HG02610 (cell line): ENCODE results near the gene SEC24C.
A peak's percentile ranks its signal among the peaks of the same experiment; 100 is the strongest.
"Not testable (repeated sequence)": the region's sequence is repeated elsewhere in the genome, so short reads cannot be mapped to it uniquely, and the experiment has no call there.

Source experiments
- ATAC-seq: cut with Tn5 transposase; IDR thresholded peaks from one replicate; pipeline ENCODE4 v1.9.1; 2021; ENCODE audit warnings: mild to moderate bottlenecking, moderate library complexity; ENCODE audit not compliant: unreplicated experiment

SEC24C gene

GRCh38 chr10:73731588-73732375 lies 12.4 kb upstream of the SEC24C start:
- no peak for ATAC-seq

- no peak for ATAC-seq
These were observed 11.7 kb upstream of the SEC24C start for GRCh38 chr10:73732426-73732825.

- ATAC-seq, result no peak
These were observed 11.1 kb upstream of the SEC24C start for GRCh38 chr10:73732931-73733623.

- ATAC-seq, result no peak
These were observed 10.0 kb upstream of the SEC24C start for GRCh38 chr10:73734028-73734720.

- ATAC-seq, result no peak
These were observed 9.3 kb upstream of the SEC24C start for GRCh38 chr10:73734796-73735305.

GRCh38 chr10:73740501-73741254 lies 3.5 kb upstream of the SEC24C start:
- not testable (repeated sequence) for ATAC-seq

- ATAC-seq, result no peak
These were observed 1.8 kb upstream of the SEC24C start for GRCh38 chr10:73742454-73742734.

GRCh38 chr10:73743327-73743904 lies 756 bp upstream of the SEC24C start:
- no peak for ATAC-seq

GRCh38 chr10:73744664-73744975 lies 448 bp downstream of the SEC24C start:
- ATAC-seq, result peak; percentile 31

GRCh38 chr10:73746721-73747120 lies 2.5 kb downstream of the SEC24C start:
- no peak for ATAC-seq

- ATAC-seq, result no peak
These were observed 6.6 kb downstream of the SEC24C start for GRCh38 chr10:73750819-73751218.

GRCh38 chr10:73756183-73756582 lies 12.0 kb downstream of the SEC24C start:
- no peak for ATAC-seq

GRCh38 chr10:73758704-73759511 lies 14.7 kb downstream of the SEC24C start:
- ATAC-seq, result no peak

GRCh38 chr10:73759512-73760115 lies 15.4 kb downstream of the SEC24C start:
- no peak for ATAC-seq

GRCh38 chr10:73761781-73762180 lies 17.6 kb downstream of the SEC24C start:
- ATAC-seq, result no peak

GRCh38 chr10:73762915-73763314 lies 18.7 kb downstream of the SEC24C start:
- peak; percentile 53 for ATAC-seq

GRCh38 chr10:73763343-73763742 lies 19.2 kb downstream of the SEC24C start:
- peak; percentile 33 for ATAC-seq

- ATAC-seq, result no peak
These were observed 20.9 kb downstream of the SEC24C start for GRCh38 chr10:73765066-73765465.

GRCh38 chr10:73768881-73769280 lies 24.7 kb downstream of the SEC24C start:
- no peak for ATAC-seq

- ATAC-seq, result no peak
These were observed 25.2 kb downstream of the SEC24C start for GRCh38 chr10:73769396-73769795.
